Thyroid gland (tissue), 4 donors: Measurements from ENCODE around the gene TDRD9. TPM values are rescaled to one million over a fixed set of nuclear protein-coding genes. Genes with fewer than 3 reads are reported as not detected.

Experiments used
- DNase-seq, 2 donors: peaks; one replicate each; pipeline ENCODE4 v3.0.0-alpha.2; 2019
- H3K27ac ChIP-seq, 3 donors: fragments of 200-600 bp; sonication (generic); 1 replicate in 2 of 3; 2 replicates in 1 of 3; pipeline ENCODE4 v1.5.1; 2016 to 2019; ENCODE audit warnings: mild to moderate bottlenecking in 1 of 3, moderate library complexity in 1 of 3
- H3K27me3 ChIP-seq: fragments of 200-600 bp; sonication (generic); one replicate; pipeline ENCODE4 v1.5.1; 2019
- H3K36me3 ChIP-seq, 2 donors: fragments of 200-600 bp; sonication (generic); one replicate each; pipeline ENCODE4 v1.5.1; 2016 to 2019
- H3K4me1 ChIP-seq, 2 donors: fragments of 200-600 bp; sonication (generic); one replicate each; pipeline ENCODE4 v1.5.1; 2017 to 2019
- H3K4me3 ChIP-seq, 3 donors: fragments of 200-600 bp; sonication (generic); replicated peaks in 1 of 3; 1 replicate in 2 of 3; 2 replicates in 1 of 3; pipeline ENCODE4 v1.5.1; 2016; ENCODE audit warnings: mild to moderate bottlenecking in 1 of 3
- H3K9me3 ChIP-seq: fragments of 200-600 bp; sonication (generic); one replicate; pipeline ENCODE4 v1.5.1; 2017
- CTCF ChIP-seq, 6 experiments: fragments of 200-600 bp in 3 of 6; fragments of 450-650 bp in 3 of 6; sonication (generic) in 3 of 6; IDR thresholded peaks; one replicate each; pipeline ENCODE4 v1.5.1; 2016 to 2019; ENCODE audit warnings: antibody characterized with exemption in 6 of 6, mild to moderate bottlenecking in 2 of 6, inconsistent platforms in 1 of 6, moderate library complexity in 1 of 6
- POLR2A ChIP-seq, 2 donors: fragments of 450-650 bp; IDR thresholded peaks; one replicate each; pipeline ENCODE4 v1.6.1; 2017; ENCODE audit warnings: antibody characterized with exemption in 2 of 2, mild to moderate bottlenecking in 2 of 2, moderate library complexity in 1 of 2
- WGBS, 2 donors: methylation state at CpG; one replicate each; pipeline ENCODE4 v1.1.5; 2017; 5-methylcytosine and 5-hydroxymethylcytosine counted together
- intact Hi-C: fragments of 100-400 bp; cut with DNase I; formaldehyde crosslinking; loops from one replicate; pipeline ENCODE4 v1.15.1; 2023
- total RNA-seq, 4 donors: library from RNA; depleted of rRNA; stranded (reverse); fragments of >200 nt; gene quantifications; one replicate each; pipeline ENCODE4 v1.2.3, GENCODE V29; 2016

TDRD9 gene
- total RNA-seq, 4 donors from 2014 or later, result 27.4 to 85.1 (median 50.0) TPM

GRCh38 chr14:103889313-103890051, 38.8 kb upstream of the TDRD9 start:
- Histone ChIP-seq H3K27ac (no peak overlapping the region), H3K4me1 (peaks cover 0 to 23% of the 10 kb centered on the region in 2 donors), H3K36me3 (no peaks in the 10 kb centered on the region), H3K4me3 (no peak overlapping the region), H3K27me3 (no peaks in the 10 kb centered on the region), H3K9me3 (no peaks in the 10 kb centered on the region)
- WGBS, 2 donors, result 75 to 85% methylated on average over 20 to 26 of the region's 31 CpGs
- TF ChIP-seq POLR2A (IDR thresholded peaks at IDR 0.05) (no peak), CTCF (IDR thresholded peaks at IDR 0.05) (no peak)
- no peak for DNase-seq
- intact Hi-C loops, result no loop called here

GRCh38 chr14:103890052-103890371, 38.2 kb upstream of the TDRD9 start:
- H3K36me3 ChIP-seq, result no peaks in the 10 kb centered on the region
- H3K4me3 ChIP-seq, result no peak overlapping the region
- peaks cover 0 to 27% of the 10 kb centered on the region in 2 donors for H3K4me1 ChIP-seq
- WGBS, 2 donors, result 85 to 94% methylated on average over 7 to 8 of the region's 10 CpGs
- no peaks in the 10 kb centered on the region for H3K9me3 ChIP-seq
- intact Hi-C loops, result no loop called here
- no peak for DNase-seq
- no peak overlapping the region for H3K27ac ChIP-seq
- TF ChIP-seq POLR2A (IDR thresholded peaks at IDR 0.05), result no peak
- H3K27me3 ChIP-seq, result no peaks in the 10 kb centered on the region

- no peak for TF ChIP-seq CTCF (IDR thresholded peaks at IDR 0.05)
- TF ChIP-seq POLR2A (IDR thresholded peaks at IDR 0.05), result no peak
- WGBS, 2 donors, result 64 to 82% methylated on average over 9 to 15 of the region's 18 CpGs
- Histone ChIP-seq H3K4me1 (peaks cover 0 to 27% of the 10 kb centered on the region in 2 donors), H3K4me3 (no peak overlapping the region), H3K27me3 (no peaks in the 10 kb centered on the region), H3K36me3 (no peaks in the 10 kb centered on the region), H3K9me3 (no peaks in the 10 kb centered on the region), H3K27ac (peak overlapping the region in 2 of 3 donors; percentile 39 to 41)
- no peak for DNase-seq
- intact Hi-C loops, result no loop called here
Observed at GRCh38 chr14:103890821-103891666, 37.2 kb upstream of the TDRD9 start.

GRCh38 chr14:103891667-103892215, 36.5 kb upstream of the TDRD9 start:
- H3K27me3 ChIP-seq, result no peaks in the 10 kb centered on the region
- peak; percentile 48 to 59 for DNase-seq
- no peak overlapping the region for H3K4me3 ChIP-seq
- no peaks in the 10 kb centered on the region for H3K9me3 ChIP-seq
- TF ChIP-seq POLR2A (IDR thresholded peaks at IDR 0.05), result no peak
- TF ChIP-seq CTCF (IDR thresholded peaks at IDR 0.05), result no peak
- H3K4me1 ChIP-seq, result peaks cover 0 to 29% of the 10 kb centered on the region in 2 donors
- WGBS, 2 donors, result 79 to 80% methylated on average over 14 to 15 of the region's 15 CpGs
- no peaks in the 10 kb centered on the region for H3K36me3 ChIP-seq
- H3K27ac ChIP-seq, result peak overlapping the region in 2 of 3 donors; percentile 11 to 41
- intact Hi-C loops, result no loop called here

GRCh38 chr14:103892247-103892646, 36.0 kb upstream of the TDRD9 start:
- Histone ChIP-seq H3K27me3 (no peaks in the 10 kb centered on the region), H3K27ac (no peak overlapping the region), H3K36me3 (no peaks in the 10 kb centered on the region), H3K4me3 (no peak overlapping the region), H3K9me3 (no peaks in the 10 kb centered on the region), H3K4me1 (peaks cover 0 to 34% of the 10 kb centered on the region in 2 donors)
- no peak for DNase-seq
- TF ChIP-seq CTCF (IDR thresholded peaks at IDR 0.05) (no peak), POLR2A (IDR thresholded peaks at IDR 0.05) (no peak)
- WGBS, 2 donors, result 93% methylated on average over 8 of the region's 8 CpGs
- intact Hi-C loops, result no loop called here
